ENCODE measurements around the gene CEP104.

GRCh38 chr1:3778590-3779264 is 78.3 kb downstream of the CEP104 start:
- TF ChIP-seq POLR2A (IDR thresholded peaks at IDR 0.05): no peak
- TF ChIP-seq, protein P1, sequence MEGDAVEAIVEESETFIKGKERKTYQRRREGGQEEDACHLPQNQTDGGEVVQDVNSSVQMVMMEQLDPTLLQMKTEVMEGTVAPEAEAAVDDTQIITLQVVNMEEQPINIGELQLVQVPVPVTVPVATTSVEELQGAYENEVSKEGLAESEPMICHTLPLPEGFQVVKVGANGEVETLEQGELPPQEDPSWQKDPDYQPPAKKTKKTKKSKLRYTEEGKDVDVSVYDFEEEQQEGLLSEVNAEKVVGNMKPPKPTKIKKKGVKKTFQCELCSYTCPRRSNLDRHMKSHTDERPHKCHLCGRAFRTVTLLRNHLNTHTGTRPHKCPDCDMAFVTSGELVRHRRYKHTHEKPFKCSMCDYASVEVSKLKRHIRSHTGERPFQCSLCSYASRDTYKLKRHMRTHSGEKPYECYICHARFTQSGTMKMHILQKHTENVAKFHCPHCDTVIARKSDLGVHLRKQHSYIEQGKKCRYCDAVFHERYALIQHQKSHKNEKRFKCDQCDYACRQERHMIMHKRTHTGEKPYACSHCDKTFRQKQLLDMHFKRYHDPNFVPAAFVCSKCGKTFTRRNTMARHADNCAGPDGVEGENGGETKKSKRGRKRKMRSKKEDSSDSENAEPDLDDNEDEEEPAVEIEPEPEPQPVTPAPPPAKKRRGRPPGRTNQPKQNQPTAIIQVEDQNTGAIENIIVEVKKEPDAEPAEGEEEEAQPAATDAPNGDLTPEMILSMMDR (IDR thresholded peaks at IDR 0.05): no peak
